H1 (cell line): ENCODE measurements around the gene SMG5. TPM values are rescaled to one million over a fixed set of nuclear protein-coding genes. Genes with fewer than 3 reads are reported as not detected.

Source experiments
- BRCA1 ChIP-seq: IDR thresholded peaks from 2 replicates; pipeline ENCODE4 v1.6.1; 2012; ENCODE audit warnings: low read depth, low read length, improper control_type of control experiment
- CHD7 ChIP-seq: fragments of 300-600 bp; sonication (generic); IDR thresholded peaks from 2 replicates; pipeline ENCODE4 v1.7.1; 2012; ENCODE audit warnings: low read length, moderate library complexity, mild to moderate bottlenecking, inconsistent platforms; ENCODE audit not compliant: insufficient replicate concordance
- HDAC2 ChIP-seq, 2 experiments: fragments of 300-600 bp in 1 of 2; sonication (generic) in 1 of 2; IDR thresholded peaks; 2 replicates each; pipeline ENCODE4 v1.6.1; 2011 to 2012; ENCODE audit warnings: low read depth in 2 of 2, low read length in 2 of 2, mild to moderate bottlenecking in 2 of 2, moderate library complexity in 2 of 2, borderline replicate concordance in 1 of 2, inconsistent platforms in 1 of 2
- RNF2 ChIP-seq: fragments of 200-900, 300-1000 bp; sonication (generic); IDR thresholded peaks from 2 replicates; pipeline ENCODE4 v1.7.1; 2016; ENCODE audit warnings: borderline replicate concordance, low read depth, mild to moderate bottlenecking, antibody characterized with exemption, low read length; ENCODE audit not compliant: poor library complexity, severe bottlenecking; ENCODE audit errors: missing control alignments
- SAP30 ChIP-seq: fragments of 300-600 bp; sonication (generic); IDR thresholded peaks from 2 replicates; pipeline ENCODE4 v1.7.1; 2012; ENCODE audit warnings: low read length, moderate library complexity, mild to moderate bottlenecking, inconsistent platforms; ENCODE audit not compliant: insufficient read depth, insufficient replicate concordance
- SP2 ChIP-seq: IDR thresholded peaks from 2 replicates; pipeline ENCODE4 v1.6.1; 2012; ENCODE audit warnings: mild to moderate bottlenecking, low read length, inconsistent platforms
- SP4 ChIP-seq: IDR thresholded peaks from 2 replicates; pipeline ENCODE4 v1.6.1; 2012; ENCODE audit warnings: low read length, inconsistent platforms
- polyA plus RNA-seq, 7 experiments: library from polyadenylated mRNA; depleted of rRNA in 3 of 7; stranded (reverse) in 5 of 7; unstranded in 2 of 7; fragments of >200 nt in 5 of 7; fragments of 200-250 nt in 2 of 7; gene quantifications; 1 replicate in 5 of 7; 2 replicates in 1 of 7; 4 replicates in 1 of 7; pipeline versions ENCODE4 v1.2.1 to v1.2.3, GENCODE V29; 2011 to 2013; ENCODE audit warnings: missing spikeins in 2 of 7, mixed read lengths in 2 of 7
- total RNA-seq: library from RNA; stranded (reverse); fragmentation: NEBNext Ultra II Directional; extraction: Animal tissue kit (Norgen Biotek cat#: 25700); gene quantifications from 2 replicates; pipeline ENCODE4 v1.2.1, GENCODE V29; 2021

SMG5 gene
- total and polyA plus RNA-seq, 2 of the 8 experiments (the other 6 are each of a cell fraction or from before 2014, with no cell fraction given) = 32.7 to 98.0 TPM

- TF ChIP-seq CHD7 (no peak), RNF2 (no peak), SP2 (no peak), HDAC2 (IDR thresholded peaks at IDR 0.05; ENCODE audit: borderline replicate concordance in 1 of 2, low read depth in 2 of 2, low read length in 2 of 2) (no peak), SAP30 (no peak), SP4 (no peak), BRCA1 (no peak)
- TF ChIP-seq, all 59 proteins: peak for 0
Measured at GRCh38 chr1:156225677-156226014, 57.0 kb downstream of the SMG5 start (continued).
